Aorta (tissue), 5 donors: ENCODE measurements around the gene ARSB. TPM values are rescaled to one million over a fixed set of nuclear protein-coding genes. Genes with fewer than 3 reads are reported as not detected.

Experiments
- ATAC-seq: fragments of 200-7000 bp; cut with Tn5 transposase; one replicate; pipeline ENCODE4 v1.9.1; 2022; ENCODE audit warnings: moderate library complexity; ENCODE audit not compliant: low FRiP score
- DNase-seq, 2 donors: peaks; one replicate each; pipeline ENCODE4 v3.0.0-alpha.2; 2020
- H3K27ac ChIP-seq, 2 donors: one replicate each; pipeline ENCODE4 v1.5.1; 2013; ENCODE audit warnings: low read length in 2 of 2, mild to moderate bottlenecking in 2 of 2, moderate library complexity in 2 of 2, control low read depth in 1 of 2, inconsistent platforms in 1 of 2, low read depth in 1 of 2
- H3K27me3 ChIP-seq, 2 donors: one replicate each; pipeline ENCODE4 v1.6.1; 2013; ENCODE audit warnings: control low read depth in 1 of 2, low read length in 1 of 2, mild to moderate bottlenecking in 1 of 2, moderate library complexity in 1 of 2; ENCODE audit not compliant: insufficient read depth in 2 of 2, control insufficient read depth in 1 of 2
- H3K36me3 ChIP-seq, 2 donors: one replicate each; pipeline ENCODE4 v1.6.1; 2013; ENCODE audit warnings: control low read depth in 1 of 2, low read length in 1 of 2, mild to moderate bottlenecking in 1 of 2; ENCODE audit not compliant: insufficient read depth in 2 of 2, control insufficient read depth in 1 of 2
- H3K4me1 ChIP-seq, 2 donors: one replicate each; pipeline ENCODE4 v1.6.1; 2013; ENCODE audit warnings: low read length in 2 of 2, control low read depth in 1 of 2, mild to moderate bottlenecking in 1 of 2, moderate library complexity in 1 of 2; ENCODE audit not compliant: insufficient read depth in 2 of 2, control insufficient read depth in 1 of 2
- H3K4me3 ChIP-seq, 2 donors: one replicate each; pipeline ENCODE4 v1.5.1; 2013; ENCODE audit warnings: low read length in 2 of 2, control low read depth in 1 of 2, mild to moderate bottlenecking in 1 of 2
- H3K9me3 ChIP-seq: one replicate; pipeline ENCODE4 v1.6.1; 2013; ENCODE audit warnings: mild to moderate bottlenecking, low read length; ENCODE audit not compliant: control insufficient read depth
- WGBS, 2 donors: extraction: QIAGEN DNeasy Blood & Tissue Kit; methylation state at CpG; one replicate each; pipeline ENCODE4 v1.1.7; 2013; 5-methylcytosine and 5-hydroxymethylcytosine counted together
- intact Hi-C, 2 donors: fragments of 100-400 bp; cut with DNase I; formaldehyde crosslinking; loops; one replicate each; pipeline versions ENCODE4 v1.14.2 to v1.15.0; 2022
- polyA plus RNA-seq, 2 donors: library from polyadenylated mRNA; stranded (reverse); fragments of 200-250 nt; gene quantifications; one replicate each; pipeline ENCODE4 v1.2.3, GENCODE V29; 2013
- total RNA-seq, 2 donors: library from RNA; stranded (reverse); fragmentation: NEBNext Ultra II Directional; extraction: Animal tissue kit (Norgen Biotek cat#: 25700); gene quantifications; one replicate each; pipeline ENCODE4 v1.2.1, GENCODE V29; 2021
- donor health status: healthy with polysubstance abuse.
- donor health status: Bipolar disorder and iron deficiency.
- donor health status: DM: no; HTN: no; CAD: no.
- donor health status: DM: no; HTN: no; CAD: no.
- donor health status: DM: yes; HTN: yes; CAD: no.

ARSB gene
- total and polyA plus RNA-seq, 4 donors: 3.5 to 17.2 (median 12.0) TPM

- ATAC-seq (no peak), DNase-seq (no peak)
- no peaks in the 10 kb centered on the region for H3K9me3 ChIP-seq
- peaks cover 0 to 2% of the 10 kb centered on the region in 2 donors for H3K4me1 ChIP-seq
- H3K4me3 ChIP-seq: no peak overlapping the region
- H3K27me3 ChIP-seq: no peaks in the 10 kb centered on the region
- intact Hi-C loops: no loop called here
- H3K27ac ChIP-seq: no peak overlapping the region
- no peaks in the 10 kb centered on the region for H3K36me3 ChIP-seq
- 60 to 67% methylated on average over 2 of the region's 2 CpGs for WGBS, 2 donors
Measured at GRCh38 chr5:78755822-78756429, 229.2 kb downstream of the ARSB start.

- intact Hi-C loops: no loop called here
- ATAC-seq: no peak
- 50% methylated on average over 2 of the region's 2 CpGs for WGBS, 2 donors
Measured at GRCh38 chr5:78754655-78755054, 230.5 kb downstream of the ARSB start.

DNA sequence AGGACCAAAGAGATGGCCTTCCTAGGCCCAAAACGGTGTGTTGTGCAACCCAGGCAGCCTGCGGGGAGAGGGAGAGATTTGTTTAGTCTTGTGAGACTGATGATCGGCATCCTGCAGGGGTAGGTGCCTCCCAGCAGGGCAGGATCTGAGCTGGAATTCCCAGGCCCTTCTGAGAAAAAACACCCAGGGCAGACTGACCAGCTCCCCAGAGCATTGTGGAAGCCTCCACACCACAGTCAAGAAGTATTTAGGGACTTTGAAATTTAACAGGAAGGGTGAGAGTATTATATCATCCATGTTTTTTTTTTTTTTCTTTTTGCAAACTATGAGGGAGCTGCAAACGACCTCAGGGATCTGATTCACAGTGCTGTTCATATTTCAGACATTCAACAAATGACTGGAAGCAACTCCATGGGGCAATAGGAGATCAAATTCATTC is 232.0 kb downstream of the ARSB start:
- Histone ChIP-seq H3K27ac (no peak overlapping the region), H3K27me3 (no peaks in the 10 kb centered on the region), H3K4me1 (peaks cover 0 to 1% of the 10 kb centered on the region in 2 donors), H3K9me3 (no peaks in the 10 kb centered on the region), H3K4me3 (no peak overlapping the region), H3K36me3 (no peaks in the 10 kb centered on the region)
- ATAC-seq: no peak
- no peak for DNase-seq
- intact Hi-C loops: no loop called here
- WGBS, 2 donors: 78 to 80% methylated on average over 4 of the region's 4 CpGs

More at GRCh38 chr5:78754655-78755054, 230.5 kb downstream of the ARSB start:
- peaks cover 0 to 2% of the 10 kb centered on the region in 2 donors for H3K4me1 ChIP-seq
- H3K4me3 ChIP-seq: no peak overlapping the region
- no peak overlapping the region for H3K27ac ChIP-seq
- no peaks in the 10 kb centered on the region for H3K9me3 ChIP-seq
- no peaks in the 10 kb centered on the region for H3K36me3 ChIP-seq
- no peak for DNase-seq
- no peaks in the 10 kb centered on the region for H3K27me3 ChIP-seq

DNA sequence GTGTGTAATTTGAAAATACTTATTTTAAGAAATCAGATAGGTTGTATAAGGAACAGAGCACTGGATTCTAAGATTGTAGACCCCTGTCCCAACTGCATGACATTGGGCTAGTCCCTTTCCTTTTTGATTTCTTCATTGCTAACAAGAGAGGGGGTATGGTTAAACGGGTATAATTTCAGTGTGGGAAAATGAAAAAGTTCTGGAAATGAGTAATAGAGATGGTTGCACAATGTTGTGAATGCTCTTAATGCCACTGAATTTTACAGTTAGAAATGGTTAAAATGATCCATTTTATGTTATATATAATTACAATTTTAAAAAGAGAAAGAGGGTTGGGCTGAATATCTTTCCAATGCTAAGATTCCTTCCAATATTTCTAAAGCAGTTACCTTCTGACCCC is 233.2 kb downstream of the ARSB start:
- intact Hi-C loops: no loop called here
- no peak overlapping the region for H3K4me3 ChIP-seq

DNA sequence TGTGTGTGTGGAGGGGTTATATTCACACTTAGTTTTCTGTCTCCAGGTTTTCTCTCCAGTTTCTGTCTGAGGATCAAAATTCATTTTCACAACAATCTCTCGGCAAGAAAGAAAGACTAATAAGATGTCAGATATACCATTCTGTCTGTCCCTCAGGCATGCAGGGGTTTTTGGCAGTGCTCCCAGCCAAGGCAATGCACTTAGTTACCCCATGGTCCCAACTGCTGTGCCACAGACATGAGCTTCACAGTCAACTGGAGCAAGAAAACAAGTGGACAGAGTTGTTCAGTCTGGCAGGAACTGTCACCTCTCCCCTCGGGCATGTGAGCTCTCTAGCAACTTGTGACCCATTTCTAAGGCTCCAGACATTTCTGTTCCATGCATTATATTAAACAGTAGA is 234.8 kb downstream of the ARSB start:
- H3K4me1 ChIP-seq: peaks cover 3 to 5% of the 10 kb centered on the region in 2 donors
- intact Hi-C loops: no loop called here
- no peaks in the 10 kb centered on the region for H3K9me3 ChIP-seq
- no peaks in the 10 kb centered on the region for H3K27me3 ChIP-seq
- no peaks in the 10 kb centered on the region for H3K36me3 ChIP-seq
- no peak for DNase-seq
- no peak overlapping the region for H3K27ac ChIP-seq
- ATAC-seq: no peak
- no peak overlapping the region for H3K4me3 ChIP-seq
- 11 to 21% methylated on average over 2 of the region's 2 CpGs for WGBS, 2 donors

More for the DNA sequence above, 233.2 kb downstream of the ARSB start:
- ATAC-seq: no peak
- WGBS, 2 donors: 89 to 95% methylated on average over 1 of the region's 1 CpG
- H3K27me3 ChIP-seq: no peaks in the 10 kb centered on the region
- H3K36me3 ChIP-seq: no peaks in the 10 kb centered on the region
- no peak overlapping the region for H3K27ac ChIP-seq
- H3K9me3 ChIP-seq: no peaks in the 10 kb centered on the region
- H3K4me1 ChIP-seq: peaks cover 0 to 2% of the 10 kb centered on the region in 2 donors
- no peak for DNase-seq

DNA sequence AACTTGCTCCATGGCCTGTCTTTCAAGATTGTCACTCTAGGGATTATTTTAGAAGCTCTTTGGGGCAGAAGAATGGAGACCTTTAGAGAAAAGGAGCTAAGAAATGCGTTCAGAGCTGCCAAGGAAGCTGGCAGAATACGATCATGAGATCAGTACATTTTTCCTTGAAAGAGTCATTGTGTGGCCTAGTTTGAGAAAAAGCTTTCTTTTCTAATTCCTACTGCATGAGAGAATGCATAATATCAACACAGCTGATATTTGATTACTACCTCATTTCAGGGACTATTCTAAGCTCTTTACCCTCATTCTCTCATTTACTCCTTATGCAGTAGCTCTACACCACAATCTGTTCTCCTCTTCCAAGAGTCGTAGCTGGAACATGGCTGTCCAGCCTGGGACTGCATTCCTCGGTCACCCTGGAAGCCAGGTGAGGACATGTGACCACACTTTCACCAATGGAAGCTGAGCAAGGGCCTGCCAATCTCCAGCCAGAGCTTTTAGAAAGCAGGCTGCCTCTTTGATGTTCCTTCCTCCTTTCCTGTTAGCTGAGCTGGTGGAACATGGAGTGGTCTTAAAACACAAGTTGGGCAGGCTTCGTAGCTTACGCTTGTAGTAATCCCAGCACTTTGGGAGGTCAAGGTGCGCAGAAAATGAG is 237.3 kb downstream of the ARSB start:
- H3K9me3 ChIP-seq: no peaks in the 10 kb centered on the region
- H3K4me1 ChIP-seq: peaks cover 3 to 10% of the 10 kb centered on the region in 2 donors
- H3K27me3 ChIP-seq: no peaks in the 10 kb centered on the region
- peak overlapping the region; percentile 83 to 96 for H3K27ac ChIP-seq
- intact Hi-C loops: loop anchor here (5.0 to 10.0 kb wide), 3 partner anchors 101 to 223 kb away; partner anchors contain the start of gene LHFPL2 (in 1 of the 2)
- ATAC-seq (peak; percentile 88), DNase-seq (no peak)
- WGBS, 2 donors: 38 to 43% methylated on average over 7 of the region's 7 CpGs
- H3K36me3 ChIP-seq: no peaks in the 10 kb centered on the region
- H3K4me3 ChIP-seq: no peak overlapping the region

DNA sequence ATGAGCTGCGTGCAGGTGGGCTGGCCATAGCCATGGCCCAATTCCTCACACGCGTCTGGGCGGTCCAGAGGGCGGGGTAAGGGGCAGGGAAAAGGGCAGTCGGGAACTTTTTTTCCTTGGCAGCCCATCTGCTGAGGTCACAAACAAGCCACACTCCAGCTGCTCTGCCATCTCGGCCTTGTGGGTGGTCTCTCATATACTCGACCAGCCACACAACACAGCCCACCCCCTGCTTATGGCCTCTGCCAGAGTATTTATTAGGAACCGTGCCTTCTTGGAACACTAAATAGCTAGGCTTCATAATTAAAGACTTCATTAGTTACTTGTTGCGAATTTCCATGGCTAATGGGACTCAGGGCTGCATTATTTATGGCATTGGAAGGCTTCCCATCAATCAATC is 238.1 kb downstream of the ARSB start:
- intact Hi-C loops: loop anchor here (5.0 to 10.0 kb wide), 3 partner anchors 100 to 222 kb away; partner anchors contain the start of gene LHFPL2 (in 1 of the 2)
- peaks cover 3 to 10% of the 10 kb centered on the region in 2 donors for H3K4me1 ChIP-seq
- no peak overlapping the region for H3K4me3 ChIP-seq

GRCh38 chr5:78746021-78746770 is 238.9 kb downstream of the ARSB start:
- intact Hi-C loops: loop anchor here (5.0 to 10.0 kb wide), 3 partner anchors 99 to 221 kb away; partner anchors contain the start of gene LHFPL2 (in 1 of the 2)

More for the DNA sequence above, 238.1 kb downstream of the ARSB start:
- DNase-seq (peak in 1 of 2 donors; percentile 76), ATAC-seq (no peak)
- H3K27me3 ChIP-seq: no peaks in the 10 kb centered on the region
- H3K36me3 ChIP-seq: no peaks in the 10 kb centered on the region
- WGBS, 2 donors: 22 to 26% methylated on average over 10 of the region's 10 CpGs
- no peaks in the 10 kb centered on the region for H3K9me3 ChIP-seq
- H3K27ac ChIP-seq: peak overlapping the region; percentile 78 to 96

More at GRCh38 chr5:78746021-78746770, 238.9 kb downstream of the ARSB start:
- no peaks in the 10 kb centered on the region for H3K27me3 ChIP-seq
- peak overlapping the region; percentile 48 to 61 for H3K27ac ChIP-seq
- no peak overlapping the region for H3K4me3 ChIP-seq
- no peaks in the 10 kb centered on the region for H3K36me3 ChIP-seq
- WGBS, 2 donors: 32 to 39% methylated on average over 6 of the region's 6 CpGs
- peaks cover 3 to 10% of the 10 kb centered on the region in 2 donors for H3K4me1 ChIP-seq
- DNase-seq: no peak
- no peak for ATAC-seq
- H3K9me3 ChIP-seq: no peaks in the 10 kb centered on the region
